ENCODE data around the gene GRAMD1A. TPM values are rescaled to one million over a fixed set of nuclear protein-coding genes. Genes with fewer than 3 reads are reported as not detected.

The GRAMD1A gene
- total RNA-seq, 1 donor from 2014 or later, result 27.2 TPM

DNA sequence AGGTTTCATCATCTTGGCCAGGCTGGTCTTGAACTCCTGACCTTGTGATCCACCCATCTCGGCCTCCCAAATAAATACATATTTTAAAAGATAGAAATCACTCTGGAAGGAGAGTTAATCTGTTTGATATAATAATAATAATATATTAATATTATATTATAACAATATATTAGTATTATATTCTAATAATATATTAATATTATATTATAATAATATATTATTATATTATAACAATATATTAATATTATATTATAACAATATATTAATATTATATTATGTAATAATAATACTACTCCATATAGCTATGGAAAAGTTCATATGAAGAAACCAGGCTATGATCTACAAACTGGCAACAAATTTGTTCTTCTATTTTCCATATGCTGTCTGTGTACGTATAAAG, 58.2 kb downstream of the GRAMD1A start:
- no peaks in the 10 kb centered on the region for H3K9me3 Mint-ChIP-seq
- H3K4me3 Mint-ChIP-seq, result no peak overlapping the region
- Histone ChIP-seq H3K4me3 (no peak overlapping the region), H3F3A (ENCODE audit: low read depth) (peaks cover 9% of the 10 kb centered on the region), H4K20me1 (ENCODE audit: low read depth) (no peaks in the 10 kb centered on the region), H3K79me2 (ENCODE audit: low read depth) (no peaks in the 10 kb centered on the region), H3K9ac (no peak overlapping the region), H3K36me3 (no peaks in the 10 kb centered on the region), H2AFZ (replicated peaks) (no peak overlapping the region), H3K4me1 (peaks cover 6% of the 10 kb centered on the region), H3K27ac (no peak overlapping the region), H3K9me3 (ENCODE audit: low read depth) (no peaks in the 10 kb centered on the region), H3K4me2 (no peak overlapping the region), H3K27me3 (peaks cover 6% of the 10 kb centered on the region)
- TF ChIP-seq EZH2 (IDR thresholded peaks at IDR 0.05) (no peak), EZH2phosphoT487 (IDR thresholded peaks at IDR 0.05) (no peak)
- TF ChIP-seq, protein P1, sequence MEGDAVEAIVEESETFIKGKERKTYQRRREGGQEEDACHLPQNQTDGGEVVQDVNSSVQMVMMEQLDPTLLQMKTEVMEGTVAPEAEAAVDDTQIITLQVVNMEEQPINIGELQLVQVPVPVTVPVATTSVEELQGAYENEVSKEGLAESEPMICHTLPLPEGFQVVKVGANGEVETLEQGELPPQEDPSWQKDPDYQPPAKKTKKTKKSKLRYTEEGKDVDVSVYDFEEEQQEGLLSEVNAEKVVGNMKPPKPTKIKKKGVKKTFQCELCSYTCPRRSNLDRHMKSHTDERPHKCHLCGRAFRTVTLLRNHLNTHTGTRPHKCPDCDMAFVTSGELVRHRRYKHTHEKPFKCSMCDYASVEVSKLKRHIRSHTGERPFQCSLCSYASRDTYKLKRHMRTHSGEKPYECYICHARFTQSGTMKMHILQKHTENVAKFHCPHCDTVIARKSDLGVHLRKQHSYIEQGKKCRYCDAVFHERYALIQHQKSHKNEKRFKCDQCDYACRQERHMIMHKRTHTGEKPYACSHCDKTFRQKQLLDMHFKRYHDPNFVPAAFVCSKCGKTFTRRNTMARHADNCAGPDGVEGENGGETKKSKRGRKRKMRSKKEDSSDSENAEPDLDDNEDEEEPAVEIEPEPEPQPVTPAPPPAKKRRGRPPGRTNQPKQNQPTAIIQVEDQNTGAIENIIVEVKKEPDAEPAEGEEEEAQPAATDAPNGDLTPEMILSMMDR (IDR thresholded peaks at IDR 0.05), result no peak
- H3K4me1 Mint-ChIP-seq, result peaks cover 5% of the 10 kb centered on the region
- DNase-seq (ENCODE audit: low spot score), result no peak
- H3K27ac Mint-ChIP-seq, result no peak overlapping the region
- no peaks in the 10 kb centered on the region for H3K36me3 Mint-ChIP-seq
- peaks cover 9% of the 10 kb centered on the region for H3K27me3 Mint-ChIP-seq (ENCODE audit: insufficient read depth, low read depth)

- peaks cover 14% of the 10 kb centered on the region for H3K27me3 ChIP-seq
- H4K20me1 ChIP-seq (ENCODE audit: low read depth), result no peaks in the 10 kb centered on the region
- no peaks in the 10 kb centered on the region for H3K36me3 Mint-ChIP-seq
- H3K9me3 Mint-ChIP-seq, result no peaks in the 10 kb centered on the region
- H3K9me3 ChIP-seq (ENCODE audit: low read depth), result no peaks in the 10 kb centered on the region
- H3K4me2 ChIP-seq, result no peak overlapping the region
- H3F3A ChIP-seq (ENCODE audit: low read depth), result peaks cover 9% of the 10 kb centered on the region
- H3K27ac ChIP-seq, result no peak overlapping the region
- no peak for DNase-seq (ENCODE audit: low spot score)
- H3K4me3 Mint-ChIP-seq, result no peak overlapping the region
- no peak for TF ChIP-seq EZH2phosphoT487 (IDR thresholded peaks at IDR 0.05)
- H3K79me2 ChIP-seq (ENCODE audit: low read depth), result no peaks in the 10 kb centered on the region
- H3K4me1 Mint-ChIP-seq, result peaks cover 5% of the 10 kb centered on the region
- no peak overlapping the region for H3K27ac Mint-ChIP-seq
- peaks cover 9% of the 10 kb centered on the region for H3K27me3 Mint-ChIP-seq (ENCODE audit: insufficient read depth, low read depth)
- no peak overlapping the region for H3K9ac ChIP-seq
- H3K4me3 ChIP-seq, result no peak overlapping the region
- H3K4me1 ChIP-seq, result peaks cover 6% of the 10 kb centered on the region
- H3K36me3 ChIP-seq, result no peaks in the 10 kb centered on the region
- H2AFZ ChIP-seq (replicated peaks), result no peak overlapping the region
Observed at GRCh38 chr19:35059006-35059798, 59.1 kb downstream of the GRAMD1A start.

DNA sequence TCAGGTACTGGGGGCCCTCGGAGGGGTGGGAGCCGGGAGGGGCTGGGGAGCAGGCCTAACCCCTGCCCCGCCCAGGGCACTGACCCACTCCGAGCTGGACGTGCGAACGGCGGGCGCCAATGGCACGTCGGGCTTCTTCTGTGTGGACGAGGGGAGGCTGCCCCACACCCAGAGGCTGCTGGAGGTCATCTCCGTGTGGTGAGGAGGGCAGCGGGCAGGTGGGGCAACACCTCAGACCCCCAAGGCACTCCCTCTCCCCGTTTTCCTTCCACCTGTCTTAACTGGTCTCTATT, 59.6 kb downstream of the GRAMD1A start:
- Histone ChIP-seq H3K4me3 (no peak overlapping the region), H3K9me3 (ENCODE audit: low read depth) (no peaks in the 10 kb centered on the region), H4K20me1 (ENCODE audit: low read depth) (no peaks in the 10 kb centered on the region), H3F3A (ENCODE audit: low read depth) (peaks cover 9% of the 10 kb centered on the region), H3K9ac (no peak overlapping the region), H3K79me2 (ENCODE audit: low read depth) (no peaks in the 10 kb centered on the region), H3K27ac (no peak overlapping the region), H3K27me3 (peaks cover 17% of the 10 kb centered on the region), H3K4me1 (peaks cover 6% of the 10 kb centered on the region), H3K4me2 (no peak overlapping the region), H2AFZ (replicated peaks) (no peak overlapping the region), H3K36me3 (no peaks in the 10 kb centered on the region)
- no peak overlapping the region for H3K4me3 Mint-ChIP-seq
- peaks cover 9% of the 10 kb centered on the region for H3K27me3 Mint-ChIP-seq (ENCODE audit: insufficient read depth, low read depth)
- no peak for DNase-seq (ENCODE audit: low spot score)
- H3K9me3 Mint-ChIP-seq, result no peaks in the 10 kb centered on the region
- peaks cover 5% of the 10 kb centered on the region for H3K4me1 Mint-ChIP-seq
- TF ChIP-seq EZH2phosphoT487 (IDR thresholded peaks at IDR 0.05) (no peak), EZH2 (IDR thresholded peaks at IDR 0.05) (no peak)
- TF ChIP-seq, protein P1 (IDR thresholded peaks at IDR 0.05), result no peak
- H3K36me3 Mint-ChIP-seq, result no peaks in the 10 kb centered on the region
- H3K27ac Mint-ChIP-seq, result no peak overlapping the region

- Histone ChIP-seq H3K9me3 (ENCODE audit: low read depth) (no peaks in the 10 kb centered on the region), H3K4me3 (no peak overlapping the region), H3K27me3 (peaks cover 17% of the 10 kb centered on the region), H3K4me2 (no peak overlapping the region), H3K79me2 (ENCODE audit: low read depth) (no peaks in the 10 kb centered on the region), H2AFZ (replicated peaks) (no peak overlapping the region), H3F3A (ENCODE audit: low read depth) (peaks cover 9% of the 10 kb centered on the region), H3K36me3 (no peaks in the 10 kb centered on the region), H4K20me1 (ENCODE audit: low read depth) (no peaks in the 10 kb centered on the region), H3K4me1 (peaks cover 6% of the 10 kb centered on the region), H3K27ac (no peak overlapping the region), H3K9ac (no peak overlapping the region)
- Mint-ChIP-seq H3K27me3 (ENCODE audit: insufficient read depth, low read depth) (peaks cover 9% of the 10 kb centered on the region), H3K36me3 (no peaks in the 10 kb centered on the region), H3K4me3 (no peak overlapping the region), H3K4me1 (peaks cover 5% of the 10 kb centered on the region), H3K27ac (no peak overlapping the region), H3K9me3 (no peaks in the 10 kb centered on the region)
- DNase-seq (ENCODE audit: low spot score), result no peak
- no peak for TF ChIP-seq EZH2 (IDR thresholded peaks at IDR 0.05)
- TF ChIP-seq, protein P1 (IDR thresholded peaks at IDR 0.05), result no peak
- no peak for TF ChIP-seq EZH2phosphoT487 (IDR thresholded peaks at IDR 0.05)
Observed at GRCh38 chr19:35060160-35060855, 60.2 kb downstream of the GRAMD1A start.
